A673 (cell line): ENCODE measurements around the gene TXNDC16. TPM values are rescaled to one million over a fixed set of nuclear protein-coding genes. Genes with fewer than 3 reads are reported as not detected.

Source experiments
- BruUV-seq: library from RNA; stranded (reverse); fragments of 400-500 nt; replicated peaks from 2 replicates; lab custom pipeline; 2021; lab: Mats Ljungman, UMichigan
- CTCF ChIA-PET: fragments of 300-600 bp; sonication (Branson Sonifier 250); formaldehyde crosslinking; loops from one replicate; lab custom pipeline; 2022; ENCODE audit warnings: antibody characterized with exemption; lab: Charles Lee
- POLR2A ChIA-PET: fragments of 300-600 bp; sonication (Branson Sonifier 250); formaldehyde crosslinking; loops from one replicate; lab custom pipeline; 2022; ENCODE audit warnings: antibody characterized with exemption; ENCODE audit not compliant: low non-redundant PET; lab: Charles Lee
- DNase-seq: peaks from one replicate; pipeline ENCODE4 v3.0.0-alpha.2; 2015; ENCODE audit warnings: low spot score
- H3K27ac ChIP-seq: fragments of 200-600 bp; sonication (generic); 2 replicates; pipeline ENCODE4 v1.5.1; 2016; ENCODE audit warnings: mixed run types, low read depth, mild to moderate bottlenecking, mixed read lengths, antibody characterized with exemption, low read length; ENCODE audit not compliant: poor library complexity, severe bottlenecking
- H3K27me3 ChIP-seq: fragments of 200-600 bp; sonication (generic); replicated peaks from 2 replicates; pipeline ENCODE4 v1.6.1; 2017; ENCODE audit warnings: mixed run types, low read depth, mild to moderate bottlenecking, mixed read lengths, antibody characterized with exemption, low read length; ENCODE audit not compliant: insufficient read depth, poor library complexity
- H3K36me3 ChIP-seq: fragments of 200-600 bp; sonication (generic); 2 replicates; pipeline ENCODE4 v1.6.1; 2016; ENCODE audit warnings: mixed run types, mild to moderate bottlenecking, mixed read lengths, antibody characterized with exemption, low read length; ENCODE audit not compliant: insufficient read depth, poor library complexity, severe bottlenecking
- H3K4me1 ChIP-seq: fragments of 200-600 bp; sonication (generic); 2 replicates; pipeline ENCODE4 v1.6.1; 2017; ENCODE audit warnings: mixed run types, mild to moderate bottlenecking, mixed read lengths, antibody characterized with exemption, low read length; ENCODE audit not compliant: insufficient read depth, poor library complexity, severe bottlenecking
- H3K4me3 ChIP-seq: fragments of 200-600 bp; sonication (generic); 2 replicates; pipeline ENCODE4 v1.5.1; 2016; ENCODE audit warnings: low read depth, mixed run types, mild to moderate bottlenecking, mixed read lengths, low read length; ENCODE audit not compliant: poor library complexity, severe bottlenecking
- H3K9me3 ChIP-seq: fragments of 200-600 bp; sonication (generic); 2 replicates; pipeline ENCODE4 v1.6.1; 2016; ENCODE audit warnings: mixed run types, low read depth, mild to moderate bottlenecking, mixed read lengths, antibody characterized with exemption, low read length; ENCODE audit not compliant: poor library complexity, severe bottlenecking
- EZH2 ChIP-seq: fragments of 200-600 bp; sonication (generic); IDR thresholded peaks from 2 replicates; pipeline ENCODE4 v1.6.1; 2017; ENCODE audit warnings: borderline replicate concordance, low read depth, mild to moderate bottlenecking, mixed read lengths, antibody characterized with exemption, low read length; ENCODE audit not compliant: poor library complexity, severe bottlenecking
- intact Hi-C: fragments of 100-400 bp; cut with micrococcal nuclease; formaldehyde crosslinking; loops from one replicate; pipeline ENCODE4 v1.10.0; 2022; ENCODE audit not compliant: unreplicated experiment
- total RNA-seq: library from RNA; stranded (reverse); gene quantifications from 2 replicates; pipeline ENCODE4 v1.2.3, GENCODE V29; 2021
- TF ChIP-seq, protein P1 (sequence below): fragments of 300-800, 200-600 bp; sonication (generic); conservative IDR thresholded peaks from 2 replicates; pipeline ENCODE4 v1.5.1; 2017; ENCODE audit warnings: low read depth, mild to moderate bottlenecking, antibody characterized with exemption, low read length, moderate library complexity, mixed read lengths

TXNDC16 gene
- total RNA-seq, 1 experiment from 2014 or later: 4.8 TPM

DNA sequence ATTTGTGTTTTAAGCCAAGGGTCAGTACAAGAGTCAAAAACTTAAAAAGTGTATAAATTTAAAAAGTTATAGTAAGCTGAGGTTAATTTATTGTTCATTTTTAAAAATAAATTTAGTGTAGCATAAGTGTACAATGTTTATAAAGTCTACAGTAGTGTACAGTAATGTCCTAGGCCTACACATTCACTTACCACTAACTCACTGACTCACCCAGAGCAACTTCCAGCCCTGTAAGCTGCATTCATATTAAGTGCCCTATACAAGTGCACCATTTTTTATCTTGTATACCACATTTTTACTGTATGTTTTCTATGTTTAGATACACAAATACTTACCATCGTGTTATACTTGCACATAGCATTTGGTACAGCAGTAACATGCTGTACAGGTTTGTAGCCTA is 38.0 kb upstream of the TXNDC16 start:
- CTCF ChIA-PET: no interaction called here
- no peak for DNase-seq
- POLR2A ChIA-PET: no interaction called here

DNA sequence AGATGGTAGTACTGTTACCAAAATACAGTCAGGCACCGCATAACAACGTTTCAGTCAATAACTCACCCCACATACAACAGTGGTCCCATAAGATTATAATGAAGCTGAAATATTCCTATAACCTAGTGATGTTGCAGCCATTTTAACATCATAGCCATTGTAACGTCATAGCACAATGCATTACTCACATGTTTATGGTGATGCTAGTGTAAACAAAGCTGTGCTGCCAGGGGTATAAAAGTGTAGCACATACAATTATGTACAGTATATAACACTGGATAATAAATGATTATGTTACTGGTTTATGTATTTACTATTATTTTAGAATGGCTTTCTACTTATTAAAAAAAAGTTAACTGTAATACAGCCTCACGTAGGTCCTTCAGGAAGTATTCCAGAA is 37.3 kb upstream of the TXNDC16 start:
- no peak overlapping the region for H3K4me3 ChIP-seq
- no peaks in the 10 kb centered on the region for H3K9me3 ChIP-seq
- DNase-seq: no peak
- H3K36me3 ChIP-seq: no peaks in the 10 kb centered on the region
- intact Hi-C loops: no loop called here
- H3K4me1 ChIP-seq: no peaks in the 10 kb centered on the region
- H3K27me3 ChIP-seq: no peaks in the 10 kb centered on the region
- no TSS peak for BruUV-seq
- CTCF ChIA-PET: no interaction called here
- TF ChIP-seq, protein P1, sequence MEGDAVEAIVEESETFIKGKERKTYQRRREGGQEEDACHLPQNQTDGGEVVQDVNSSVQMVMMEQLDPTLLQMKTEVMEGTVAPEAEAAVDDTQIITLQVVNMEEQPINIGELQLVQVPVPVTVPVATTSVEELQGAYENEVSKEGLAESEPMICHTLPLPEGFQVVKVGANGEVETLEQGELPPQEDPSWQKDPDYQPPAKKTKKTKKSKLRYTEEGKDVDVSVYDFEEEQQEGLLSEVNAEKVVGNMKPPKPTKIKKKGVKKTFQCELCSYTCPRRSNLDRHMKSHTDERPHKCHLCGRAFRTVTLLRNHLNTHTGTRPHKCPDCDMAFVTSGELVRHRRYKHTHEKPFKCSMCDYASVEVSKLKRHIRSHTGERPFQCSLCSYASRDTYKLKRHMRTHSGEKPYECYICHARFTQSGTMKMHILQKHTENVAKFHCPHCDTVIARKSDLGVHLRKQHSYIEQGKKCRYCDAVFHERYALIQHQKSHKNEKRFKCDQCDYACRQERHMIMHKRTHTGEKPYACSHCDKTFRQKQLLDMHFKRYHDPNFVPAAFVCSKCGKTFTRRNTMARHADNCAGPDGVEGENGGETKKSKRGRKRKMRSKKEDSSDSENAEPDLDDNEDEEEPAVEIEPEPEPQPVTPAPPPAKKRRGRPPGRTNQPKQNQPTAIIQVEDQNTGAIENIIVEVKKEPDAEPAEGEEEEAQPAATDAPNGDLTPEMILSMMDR: no peak
- TF ChIP-seq EZH2: no peak
- POLR2A ChIA-PET: no interaction called here
- no peak overlapping the region for H3K27ac ChIP-seq

More for the DNA sequence above, 38.0 kb upstream of the TXNDC16 start:
- no peak for TF ChIP-seq EZH2
- TF ChIP-seq, protein P1: no peak
- no peaks in the 10 kb centered on the region for H3K36me3 ChIP-seq
- no peaks in the 10 kb centered on the region for H3K9me3 ChIP-seq
- H3K27ac ChIP-seq: no peak overlapping the region
- intact Hi-C loops: no loop called here
- no peak overlapping the region for H3K4me3 ChIP-seq
- no peaks in the 10 kb centered on the region for H3K4me1 ChIP-seq
- no TSS peak for BruUV-seq
- H3K27me3 ChIP-seq: no peaks in the 10 kb centered on the region

DNA sequence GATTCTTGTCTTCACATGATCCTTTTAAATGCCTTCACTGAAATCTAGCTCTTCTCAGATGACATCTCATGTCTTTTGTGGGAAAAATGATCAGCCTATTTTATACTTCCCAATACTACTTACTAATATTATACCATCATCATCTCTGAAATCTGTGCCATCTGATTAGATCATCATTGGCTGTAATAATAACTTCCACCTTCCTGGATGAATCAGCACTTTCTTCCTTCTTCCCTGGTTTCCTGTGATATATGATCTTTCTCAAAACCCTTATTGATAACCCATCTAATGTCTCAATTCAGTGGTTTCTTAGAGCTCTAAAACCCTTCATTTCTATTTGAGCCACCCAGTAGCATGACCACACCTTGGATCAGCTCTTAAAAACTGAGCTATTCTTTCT is 31.2 kb upstream of the TXNDC16 start:
- no peak for TF ChIP-seq EZH2
- TF ChIP-seq, protein P1: no peak
- no TSS peak for BruUV-seq
- CTCF ChIA-PET: no interaction called here
- no peaks in the 10 kb centered on the region for H3K36me3 ChIP-seq
- intact Hi-C loops: no loop called here
- H3K9me3 ChIP-seq: no peaks in the 10 kb centered on the region
- DNase-seq: no peak
- no peak overlapping the region for H3K27ac ChIP-seq
- no peak overlapping the region for H3K4me3 ChIP-seq
- POLR2A ChIA-PET: no interaction called here
- H3K4me1 ChIP-seq: no peaks in the 10 kb centered on the region
- no peaks in the 10 kb centered on the region for H3K27me3 ChIP-seq
